ENCODE data around the gene FAIM.
"Not testable (repeated sequence)": the region's sequence is repeated elsewhere in the genome, so short reads cannot be mapped to it uniquely, and the experiment has no call there.

The FAIM gene

DNA sequence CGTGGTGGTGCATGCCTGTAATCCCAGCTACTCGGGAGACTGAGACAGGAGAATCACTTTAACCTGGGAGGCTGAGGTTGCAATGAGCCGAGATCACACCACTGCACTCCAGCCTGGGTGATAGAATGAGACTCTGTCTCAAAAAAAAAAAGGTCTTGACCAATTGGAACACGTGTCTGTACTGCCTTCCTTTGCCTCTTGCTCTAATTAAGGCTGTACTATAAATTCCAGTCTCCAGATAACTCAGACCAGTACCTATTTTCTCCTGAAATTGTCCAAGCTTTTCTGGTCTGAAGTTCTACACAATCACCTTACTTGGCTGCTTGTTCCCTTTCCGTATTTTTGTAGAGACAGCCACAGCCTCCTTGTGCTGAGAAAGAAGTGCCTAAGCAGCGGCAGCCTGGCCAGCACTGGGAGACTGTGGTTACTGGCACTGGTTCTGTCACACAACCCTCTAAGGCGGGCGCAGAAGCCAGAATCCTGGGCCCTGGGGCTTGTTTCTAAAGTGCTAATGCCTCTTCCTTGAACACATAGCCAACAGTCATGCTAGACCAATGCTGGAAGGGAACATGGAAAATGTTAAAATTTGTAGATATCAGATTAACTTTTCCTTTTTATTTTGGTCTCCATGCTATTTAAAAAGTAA is 8.3 kb upstream of the FAIM start:
- DNase-seq (ENCODE audit: extremely low read depth in 1 of 2, low read depth in 1 of 2) = no peak

DNA sequence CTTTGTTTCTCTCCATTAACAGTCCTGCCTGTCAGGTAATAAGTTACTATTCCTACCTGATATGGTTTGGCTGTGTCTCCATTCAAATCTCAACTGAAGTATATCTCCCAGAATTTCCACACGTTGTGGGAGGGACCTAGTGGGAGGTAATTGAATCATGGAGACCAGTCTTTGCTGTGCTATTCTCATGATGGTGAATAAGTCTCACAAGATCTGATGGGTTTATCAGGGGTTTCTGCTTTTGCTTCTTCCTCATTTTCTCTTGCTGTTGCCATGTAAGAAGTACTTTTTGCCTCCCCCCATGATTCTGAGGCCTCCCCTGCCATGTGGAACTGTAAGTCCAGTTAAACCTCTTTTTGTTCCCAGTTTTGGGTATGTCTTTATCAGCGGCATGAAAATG is 6.9 kb upstream of the FAIM start:
- DNase-seq (ENCODE audit: extremely low read depth in 1 of 2, low read depth in 1 of 2) = not testable (repeated sequence)

DNA sequence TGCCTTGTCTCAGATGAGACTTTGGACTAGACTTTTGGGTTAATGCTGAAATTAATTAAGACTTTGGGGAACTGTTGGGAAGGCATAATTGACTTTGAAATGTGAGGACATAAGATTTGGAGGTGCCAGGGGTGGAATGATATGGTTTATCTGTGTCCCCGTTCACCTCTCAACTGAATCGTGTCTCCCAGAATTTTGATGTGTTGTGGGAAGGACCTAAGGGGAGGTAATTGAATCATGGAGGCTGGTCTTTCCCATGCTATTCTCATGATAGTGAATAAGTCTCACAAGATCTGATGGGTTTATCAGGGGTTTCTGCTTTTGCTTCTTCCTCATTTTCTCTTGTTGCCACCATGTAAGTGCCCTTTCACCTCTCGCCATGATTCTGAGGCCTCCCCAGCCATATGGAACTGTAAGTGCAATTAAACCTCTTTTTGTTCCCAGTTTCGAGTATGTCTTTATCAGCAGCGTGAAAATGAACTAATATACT is 4.4 kb upstream of the FAIM start:
- not testable (repeated sequence) for DNase-seq (ENCODE audit: extremely low read depth in 1 of 2, low read depth in 1 of 2)

DNA sequence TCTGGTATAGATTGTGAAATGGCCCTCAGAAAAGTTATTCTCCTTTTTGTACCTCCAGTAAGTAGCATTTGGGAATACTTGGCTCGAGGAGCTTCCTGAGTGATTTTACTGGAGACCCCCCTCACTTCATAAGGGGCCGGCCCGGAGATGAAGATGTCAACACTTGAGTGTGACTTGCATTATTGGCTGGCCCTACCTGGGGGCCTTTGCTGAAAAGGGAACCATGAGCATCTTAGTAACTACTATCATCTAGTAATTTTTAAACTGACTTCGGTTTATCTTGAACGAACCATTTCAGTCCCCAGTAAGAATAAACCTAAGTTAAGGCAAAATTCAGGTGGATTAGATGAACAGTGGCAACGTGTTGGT is 1.3 kb downstream of the FAIM start:
- DNase-seq (ENCODE audit: extremely low read depth in 1 of 2, low read depth in 1 of 2) = no peak

DNA sequence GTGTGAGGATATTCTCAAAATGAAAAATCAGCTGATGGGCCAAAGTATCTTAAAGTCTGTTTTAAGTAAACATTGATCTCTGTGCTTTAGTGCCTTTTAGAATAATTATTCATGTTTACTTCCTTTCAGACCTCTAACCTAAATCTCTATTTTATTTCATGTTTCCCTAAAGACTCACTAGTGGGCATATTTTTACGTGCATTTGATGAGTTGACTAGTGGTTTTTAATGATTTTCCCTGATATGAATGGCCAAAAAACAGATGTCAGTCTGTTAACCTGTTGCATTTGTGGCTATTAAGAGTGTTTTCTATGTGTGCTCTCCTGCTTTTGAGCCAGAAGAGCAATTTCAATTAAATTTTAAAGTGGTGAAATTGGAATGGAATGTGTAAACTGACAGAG is 6.9 kb downstream of the FAIM start:
- DNase-seq (ENCODE audit: extremely low read depth in 1 of 2, low read depth in 1 of 2) = no peak

DNA sequence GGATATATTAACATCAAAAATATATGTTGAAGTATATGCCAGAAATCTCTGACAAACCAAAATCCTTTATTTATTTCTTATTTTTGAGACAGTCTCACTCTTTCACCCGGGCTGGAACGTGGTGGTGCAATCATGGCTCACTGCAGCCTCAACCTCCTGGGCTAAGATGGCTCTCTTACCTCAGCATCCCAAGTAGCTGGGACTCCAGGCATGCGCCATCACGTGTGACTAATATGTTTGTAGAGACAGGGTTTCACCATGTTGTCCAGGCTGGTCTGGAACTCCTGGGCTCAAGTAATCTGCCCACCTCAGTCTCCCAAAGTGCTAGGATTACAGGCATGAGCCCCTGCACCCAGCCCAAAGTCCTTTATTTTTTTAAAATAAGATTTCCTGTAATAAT is 11.9 kb downstream of the FAIM start:
- DNase-seq (ENCODE audit: extremely low read depth in 1 of 2, low read depth in 1 of 2) = no peak

DNA sequence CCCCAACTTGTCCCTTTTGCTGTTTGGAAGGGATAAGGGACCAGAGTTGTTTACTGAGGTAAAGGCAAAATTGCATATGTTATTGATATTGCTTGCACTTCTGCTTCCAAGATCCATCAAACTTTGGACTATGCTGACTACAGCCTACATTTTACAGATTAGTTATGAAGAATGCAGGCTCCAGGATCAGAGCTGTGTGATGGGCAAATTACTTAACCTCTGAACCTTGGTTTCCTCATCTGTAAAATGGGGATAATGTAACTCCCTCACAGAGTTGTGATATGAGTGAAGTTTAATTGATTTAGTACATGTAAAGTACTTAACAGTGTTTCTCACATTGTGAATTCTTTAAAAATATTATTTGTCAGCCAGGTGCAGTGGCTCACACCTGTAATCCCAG is 15.9 kb downstream of the FAIM start:
- no peak for DNase-seq (ENCODE audit: extremely low read depth in 1 of 2, low read depth in 1 of 2)

DNA sequence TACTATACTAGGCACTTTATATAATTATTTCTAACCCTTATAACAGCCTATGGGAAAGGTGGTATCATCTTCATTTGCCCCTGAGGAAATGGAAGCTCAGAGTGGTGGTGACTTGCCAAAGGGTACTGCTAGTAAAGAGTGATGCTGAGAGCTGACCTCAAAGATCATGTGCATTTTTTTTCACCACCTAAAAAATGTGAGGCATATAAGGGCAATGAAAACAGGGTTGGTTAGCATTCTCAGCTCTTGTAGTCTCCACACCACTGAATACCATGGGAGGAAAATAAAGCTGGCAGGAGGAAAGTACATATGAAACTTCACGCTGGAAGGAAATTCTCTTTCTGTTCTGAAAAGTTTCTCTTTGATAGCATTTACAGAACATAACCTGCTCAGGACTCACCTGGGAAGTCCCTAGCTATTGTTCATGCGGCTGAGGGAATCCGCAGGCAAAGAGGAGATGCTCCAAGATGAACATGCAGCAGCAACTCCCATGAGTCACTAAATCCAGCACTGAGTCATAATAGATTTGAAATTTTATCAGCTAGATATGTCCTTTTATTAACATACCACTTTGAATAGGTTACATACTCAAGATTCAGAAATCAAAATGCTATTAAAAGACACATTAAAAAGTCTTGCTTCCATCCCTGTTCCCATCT is 17.3 kb downstream of the FAIM start:
- DNase-seq (ENCODE audit: extremely low read depth in 1 of 2, low read depth in 1 of 2) = no peak

DNA sequence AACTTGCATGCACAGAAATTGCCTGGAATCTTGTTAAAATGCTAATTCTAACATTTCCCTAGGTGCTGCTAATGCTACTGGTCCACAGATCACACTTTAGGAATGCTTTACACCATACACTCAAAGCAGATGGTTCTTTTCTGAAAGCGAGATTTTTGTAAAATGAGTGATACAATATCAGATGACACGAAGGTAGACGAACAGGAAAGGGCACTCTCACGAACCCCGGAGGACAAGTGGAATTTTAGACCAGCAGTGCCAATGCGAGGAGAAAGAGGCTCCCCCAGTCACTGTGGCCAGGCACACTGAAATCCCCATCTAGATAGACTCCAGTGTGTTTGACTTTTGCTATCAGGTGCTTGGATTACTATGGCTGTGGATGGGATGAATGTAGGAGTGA is 21.0 kb downstream of the FAIM start:
- DNase-seq (ENCODE audit: extremely low read depth in 1 of 2, low read depth in 1 of 2) = no peak

DNA sequence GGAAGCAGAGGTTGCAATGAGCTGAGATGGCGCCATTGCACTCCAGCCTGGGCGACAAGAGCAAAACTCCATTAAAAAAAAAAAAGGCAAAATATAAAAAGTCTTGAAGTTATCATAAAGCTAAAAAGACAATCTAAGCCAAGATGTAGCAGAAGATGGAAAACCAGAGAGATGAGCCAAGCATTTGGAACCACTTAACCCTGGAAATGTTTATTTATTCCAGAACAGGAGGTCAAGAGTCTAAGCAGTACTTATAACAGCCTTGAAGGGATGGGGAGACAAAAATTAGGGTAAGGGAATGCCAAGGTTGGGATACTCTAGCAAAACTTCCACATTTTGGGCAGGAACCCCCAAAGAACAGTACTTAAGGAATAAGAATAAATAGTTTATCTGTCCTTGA is 30.1 kb downstream of the FAIM start:
- no peak for DNase-seq (ENCODE audit: extremely low read depth in 1 of 2, low read depth in 1 of 2)

DNA sequence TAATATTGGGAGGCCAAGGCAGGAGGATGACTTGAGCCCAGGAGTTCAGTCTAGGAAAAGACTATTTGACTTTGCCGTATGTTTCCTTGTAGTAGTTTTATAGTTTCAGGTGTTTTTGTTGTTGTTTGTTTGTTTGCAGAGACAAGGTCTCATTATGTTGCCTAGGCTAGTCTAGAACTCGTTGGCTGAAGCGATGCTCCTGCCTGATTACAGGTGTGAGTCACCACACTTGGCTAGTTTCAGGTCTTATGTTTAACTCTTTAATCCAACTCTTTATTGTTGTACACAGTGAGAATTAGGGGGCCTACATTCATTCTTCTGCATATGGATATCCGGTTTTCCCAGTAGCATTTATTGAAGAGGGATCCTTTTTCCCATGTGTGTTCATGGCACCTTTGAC is 32.0 kb downstream of the FAIM start:
- no peak for DNase-seq (ENCODE audit: extremely low read depth in 1 of 2, low read depth in 1 of 2)

DNA sequence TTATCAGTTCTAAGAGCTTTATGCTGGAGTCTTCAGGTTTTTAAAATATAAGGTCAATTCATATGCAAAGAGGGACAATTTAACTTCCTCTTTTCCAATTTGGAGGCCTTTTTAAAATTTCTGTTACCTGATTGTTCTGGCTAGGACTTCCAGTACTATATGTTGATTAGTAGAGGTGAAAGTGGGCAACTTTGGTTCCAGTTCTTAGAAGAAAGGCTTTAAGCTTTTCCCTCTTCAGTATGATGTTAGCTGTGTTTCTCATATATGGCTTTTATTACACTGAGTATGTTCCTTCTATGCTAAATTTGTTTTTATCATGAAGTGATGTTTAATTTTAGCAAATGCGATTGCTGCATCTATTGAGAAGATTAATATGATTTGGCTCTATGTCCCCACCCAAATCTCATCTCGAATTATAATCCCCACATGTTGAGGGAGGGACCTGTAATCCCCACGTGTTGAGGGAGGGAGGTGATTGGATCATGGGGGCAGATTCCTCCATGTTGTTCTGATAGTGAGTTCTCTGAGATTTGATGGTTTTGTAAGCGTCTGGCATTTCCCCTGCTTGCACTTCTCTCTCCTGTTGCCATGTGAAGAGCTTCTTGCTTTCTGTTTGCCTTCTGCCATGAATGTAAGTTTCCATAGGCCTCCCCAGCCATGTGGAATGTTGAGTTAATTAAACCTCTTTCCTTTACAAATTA is 33.8 kb downstream of the FAIM start:
- no peak for DNase-seq (ENCODE audit: extremely low read depth in 1 of 2, low read depth in 1 of 2)

DNA sequence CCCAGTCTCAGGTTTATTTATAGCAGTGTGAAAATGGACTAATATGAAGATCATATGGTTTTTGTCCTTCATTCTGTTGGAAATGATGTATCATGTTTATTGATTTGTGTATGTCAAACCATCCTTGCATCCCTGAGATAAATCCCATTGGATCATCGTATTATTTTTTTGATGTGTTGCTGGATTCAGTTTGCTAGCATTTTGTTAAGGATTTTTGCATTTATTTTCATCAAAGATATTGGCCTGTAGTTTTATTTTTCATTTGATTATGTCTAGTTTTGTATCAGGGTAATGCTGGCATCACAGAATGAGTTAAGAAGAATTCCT is 34.3 kb downstream of the FAIM start:
- no peak for DNase-seq (ENCODE audit: extremely low read depth in 1 of 2, low read depth in 1 of 2)

DNA sequence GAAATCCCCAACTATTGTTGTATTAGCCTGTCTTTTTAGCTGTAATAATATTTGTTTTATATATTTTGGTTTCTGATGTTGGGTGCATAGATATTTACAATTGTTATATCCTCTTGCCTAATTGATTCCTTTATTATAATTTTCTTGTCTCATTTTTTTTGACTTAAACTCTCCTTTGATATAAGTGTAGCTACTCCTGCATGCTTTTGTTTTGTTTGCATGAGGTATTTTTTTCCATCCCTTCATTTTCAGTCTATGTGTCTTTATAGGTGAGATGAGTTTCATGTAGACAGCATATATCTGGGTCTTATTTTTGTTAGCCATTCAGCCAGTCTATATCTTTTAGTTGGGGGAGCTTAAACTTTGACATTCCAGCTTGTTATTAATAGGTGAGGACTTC is 37.4 kb downstream of the FAIM start:
- no peak for DNase-seq (ENCODE audit: extremely low read depth in 1 of 2, low read depth in 1 of 2)

DNA sequence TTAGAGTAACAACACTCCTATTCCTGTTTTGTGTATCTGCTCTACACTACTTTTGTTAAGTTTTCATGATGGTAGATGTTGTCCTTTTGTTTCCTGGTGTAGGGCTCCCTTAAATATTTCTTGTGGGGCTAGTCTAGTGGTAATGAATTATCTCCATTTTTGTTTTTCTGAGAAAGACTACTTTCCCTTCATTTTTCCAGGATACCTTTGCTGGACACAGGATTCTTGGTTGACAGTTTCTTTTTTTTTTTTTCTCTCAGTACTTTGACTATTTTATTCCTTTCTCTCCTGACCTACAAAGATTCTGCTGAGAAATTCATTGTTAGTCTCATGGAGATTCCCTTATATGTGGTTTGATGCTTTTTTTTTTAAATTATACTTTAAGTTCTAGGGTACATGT is 37.9 kb downstream of the FAIM start:
- DNase-seq (ENCODE audit: extremely low read depth in 1 of 2, low read depth in 1 of 2) = no peak

DNA sequence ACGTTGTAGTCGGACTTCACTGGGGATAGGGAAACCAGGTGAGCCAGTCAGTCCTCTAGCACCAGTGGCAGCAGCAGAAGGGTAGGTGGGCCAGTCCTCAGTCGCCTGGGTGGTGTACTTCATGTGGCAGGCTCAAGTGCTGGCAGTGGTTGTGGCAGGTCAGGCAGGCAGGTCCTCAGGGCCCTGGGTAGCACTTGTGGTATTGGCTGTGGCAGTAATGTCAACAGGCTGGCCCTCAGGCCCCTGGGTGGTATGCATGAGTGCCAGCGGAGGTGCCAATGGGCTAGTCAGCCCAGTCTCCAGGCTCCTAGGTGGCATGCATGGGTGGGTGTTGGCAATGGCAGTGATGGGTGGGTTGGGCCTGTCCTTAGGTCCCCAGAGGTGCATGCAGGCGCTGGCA is 40.6 kb downstream of the FAIM start:
- DNase-seq (ENCODE audit: extremely low read depth in 1 of 2, low read depth in 1 of 2) = no peak

DNA sequence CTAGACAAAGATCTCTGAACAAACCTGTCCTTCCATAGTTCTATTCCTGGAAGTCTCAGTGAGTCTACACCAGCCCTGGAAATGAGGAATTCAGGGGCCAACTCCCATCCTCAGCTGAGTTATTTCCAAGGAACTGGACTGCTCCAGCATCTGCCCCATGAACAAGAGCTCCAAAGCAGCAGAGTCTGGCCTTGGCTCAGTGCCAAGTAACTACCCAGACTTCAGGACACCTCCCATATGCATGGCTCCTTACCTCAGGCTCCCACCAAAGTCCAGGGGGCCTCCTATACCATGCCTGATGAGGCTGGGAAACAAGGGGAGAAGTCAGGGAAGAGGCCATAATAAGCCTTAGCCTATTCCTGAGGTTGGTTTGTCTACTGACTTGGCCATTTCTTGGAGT is 45.0 kb downstream of the FAIM start:
- DNase-seq (ENCODE audit: extremely low read depth in 1 of 2, low read depth in 1 of 2) = no peak

DNA sequence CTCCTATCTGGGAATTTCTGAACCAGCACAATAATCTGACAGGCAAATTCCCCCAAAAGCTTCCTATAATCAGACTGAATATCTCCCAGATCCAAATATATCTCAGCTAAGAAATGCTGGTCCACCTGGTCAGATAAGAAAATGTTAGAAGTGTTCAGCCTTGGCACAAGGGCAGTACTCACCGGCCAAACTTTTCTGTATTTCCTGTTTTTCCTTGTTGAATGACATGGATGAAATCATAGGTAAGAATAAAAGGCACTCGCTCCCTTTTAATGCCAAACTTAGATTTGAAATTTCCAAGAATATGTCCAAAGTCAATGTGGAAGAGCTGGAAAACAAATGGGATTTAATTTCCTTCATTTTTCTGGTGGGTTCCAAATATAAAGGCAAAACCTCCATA is 48.9 kb downstream of the FAIM start:
- no peak for DNase-seq (ENCODE audit: extremely low read depth in 1 of 2, low read depth in 1 of 2)

DNA sequence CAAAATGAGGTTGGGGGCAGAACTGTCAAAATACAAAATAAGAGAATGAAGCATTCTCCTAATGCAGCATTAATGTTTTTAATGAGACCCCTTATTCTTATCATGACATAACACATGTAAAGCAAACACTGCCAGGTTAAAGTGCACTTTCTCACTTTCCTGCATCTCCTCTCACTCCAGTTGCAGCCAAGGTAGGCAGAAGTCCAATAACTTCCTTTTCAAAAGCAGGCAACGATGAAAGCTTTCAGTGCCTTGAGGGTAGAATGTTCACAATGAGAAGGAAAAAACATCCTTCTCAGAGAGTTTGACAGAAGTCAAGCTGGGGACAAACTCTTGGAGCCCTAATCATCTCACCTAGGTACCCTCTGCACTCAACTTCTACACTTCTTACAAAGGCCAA is 59.5 kb downstream of the FAIM start:
- no peak for DNase-seq (ENCODE audit: extremely low read depth in 1 of 2, low read depth in 1 of 2)

DNA sequence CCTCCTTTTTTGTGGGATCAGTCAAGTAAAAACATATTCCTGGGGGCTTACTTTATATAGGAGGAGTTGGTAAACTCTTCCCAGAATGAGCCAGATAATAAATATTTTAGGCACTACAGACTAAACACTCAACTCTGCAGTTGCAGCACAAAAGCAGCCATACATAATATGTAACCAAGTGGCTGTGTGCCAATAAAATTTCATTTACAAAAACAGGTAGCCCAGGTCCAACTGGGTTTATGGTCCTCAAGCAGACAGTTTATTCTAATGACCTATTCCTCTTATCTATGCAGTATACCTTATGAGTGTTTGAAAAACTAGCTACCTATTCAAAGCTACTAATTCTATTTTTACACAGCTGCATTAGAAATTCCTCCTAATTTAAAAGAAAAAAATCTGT is 61.8 kb downstream of the FAIM start:
- no peak for DNase-seq (ENCODE audit: extremely low read depth in 1 of 2, low read depth in 1 of 2)

DNA sequence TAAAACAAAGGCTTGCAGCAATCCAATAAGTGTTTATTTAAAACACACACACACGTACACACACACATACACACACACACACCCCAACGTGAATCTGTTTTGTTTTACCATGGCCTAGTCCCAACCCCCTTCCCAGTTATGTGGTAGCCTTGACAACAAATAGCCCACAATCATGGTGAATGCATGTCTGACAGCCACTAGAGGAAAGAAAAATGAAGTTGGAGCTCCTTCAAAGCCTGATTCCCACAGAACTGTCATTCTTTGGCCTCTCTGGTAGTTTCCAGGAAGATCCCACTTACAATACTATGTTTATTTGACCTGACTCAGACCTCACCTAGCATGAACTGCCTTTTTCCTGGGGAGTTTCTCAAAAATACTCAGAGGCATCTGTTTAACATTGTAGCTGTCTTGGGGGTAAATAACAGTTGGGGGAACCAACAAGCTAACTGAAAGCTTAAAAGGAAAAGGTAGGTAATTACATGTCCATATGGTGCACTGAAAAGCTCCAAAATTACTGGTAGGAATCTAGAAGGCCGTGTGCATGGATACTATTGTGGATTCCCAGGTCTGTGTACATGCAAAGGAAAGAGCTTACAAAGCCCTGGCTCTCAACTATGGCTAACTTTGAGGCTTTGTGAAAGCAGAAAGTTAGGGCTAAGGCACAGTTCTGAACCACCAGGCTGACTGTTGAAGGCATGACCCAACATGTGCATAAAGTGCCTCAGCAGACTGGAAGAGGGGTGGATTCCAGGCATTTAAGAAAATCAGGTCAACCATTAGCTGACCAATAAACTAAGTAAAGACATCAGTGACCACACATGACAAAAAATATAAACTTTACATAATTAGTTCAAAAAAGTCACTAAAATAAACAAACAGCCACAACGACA is 65.3 kb downstream of the FAIM start:
- no peak for DNase-seq (ENCODE audit: extremely low read depth in 1 of 2, low read depth in 1 of 2)

DNA sequence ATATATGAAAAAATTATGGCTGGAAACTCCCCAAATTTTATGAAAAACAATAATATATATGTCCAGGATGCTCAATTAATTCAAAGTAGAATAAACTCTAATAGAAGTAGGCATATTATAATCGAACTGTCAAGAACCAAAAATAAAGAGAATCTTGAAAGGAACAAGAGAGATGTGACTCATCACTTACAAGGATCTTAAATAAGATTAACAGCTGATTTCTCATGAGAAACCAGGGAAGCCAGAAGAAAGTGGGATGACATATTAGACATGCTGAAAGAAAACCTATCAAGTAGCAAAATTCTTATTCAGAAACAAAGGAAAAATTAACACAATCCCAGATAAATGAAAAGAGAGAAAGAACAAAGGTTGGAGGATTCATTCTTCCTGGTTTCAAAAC is 66.8 kb downstream of the FAIM start:
- no peak for DNase-seq (ENCODE audit: extremely low read depth in 1 of 2, low read depth in 1 of 2)

Data from stimulated activated CD8-positive, alpha-beta memory T cell treated with anti-CD3 and anti-CD28 coated beads, Interleukin-7, amount 100 ng/mL, for 48 hours (primary cell).